BE2C (cell line): ENCODE data around the gene LRRC4C.

ENCODE experiments used
- DNase-seq: peaks from one replicate; pipeline ENCODE4 v3.0.0-alpha.2; 2020
- H3K27me3 ChIP-seq: fragments of 250-450 bp; sonication (Bioruptor Pico); 2 replicates; pipeline ENCODE4 v1.5.1; 2020; ENCODE audit warnings: mild to moderate bottlenecking
- H3K36me3 ChIP-seq: fragments of 250-450 bp; sonication (Bioruptor Pico); 2 replicates; pipeline ENCODE4 v1.5.1; 2020; ENCODE audit warnings: mild to moderate bottlenecking
- H3K4me1 ChIP-seq: fragments of 250-450 bp; sonication (Bioruptor Pico); 2 replicates; pipeline ENCODE4 v1.5.1; 2020
- H3K4me3 ChIP-seq: 2 replicates; pipeline ENCODE4 v1.5.1; 2011; ENCODE audit warnings: low read depth, low read length
- H3K9me3 ChIP-seq: fragments of 250-450 bp; sonication (Bioruptor Pico); 2 replicates; pipeline ENCODE4 v1.5.1; 2020
- TF ChIP-seq, protein P1 (sequence below): IDR thresholded peaks from 2 replicates; pipeline ENCODE4 v1.5.1; 2012; ENCODE audit warnings: mild to moderate bottlenecking, low read depth, low read length

LRRC4C gene

DNA sequence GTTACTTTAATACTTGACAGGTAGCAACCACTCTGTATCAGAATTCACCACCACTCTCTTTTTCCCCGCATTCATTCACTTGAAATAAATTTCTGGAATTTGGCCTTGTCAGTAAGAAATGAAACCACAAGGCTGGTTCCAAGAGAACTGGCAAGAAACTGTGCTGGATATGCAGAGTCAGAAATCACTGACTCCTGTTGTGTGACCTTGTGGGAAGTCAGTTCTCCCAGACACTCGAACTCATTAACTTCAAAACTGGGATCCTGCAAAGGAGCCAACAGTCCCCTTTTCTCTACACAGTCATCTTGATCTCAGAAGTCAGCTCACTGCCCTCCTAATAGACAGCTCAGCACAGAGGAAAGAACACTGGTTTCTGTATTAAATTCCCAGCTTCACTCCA lies 142.7 kb downstream of the LRRC4C start:
- H3K36me3 ChIP-seq, result no peaks in the 10 kb centered on the region
- TF ChIP-seq, protein P1, sequence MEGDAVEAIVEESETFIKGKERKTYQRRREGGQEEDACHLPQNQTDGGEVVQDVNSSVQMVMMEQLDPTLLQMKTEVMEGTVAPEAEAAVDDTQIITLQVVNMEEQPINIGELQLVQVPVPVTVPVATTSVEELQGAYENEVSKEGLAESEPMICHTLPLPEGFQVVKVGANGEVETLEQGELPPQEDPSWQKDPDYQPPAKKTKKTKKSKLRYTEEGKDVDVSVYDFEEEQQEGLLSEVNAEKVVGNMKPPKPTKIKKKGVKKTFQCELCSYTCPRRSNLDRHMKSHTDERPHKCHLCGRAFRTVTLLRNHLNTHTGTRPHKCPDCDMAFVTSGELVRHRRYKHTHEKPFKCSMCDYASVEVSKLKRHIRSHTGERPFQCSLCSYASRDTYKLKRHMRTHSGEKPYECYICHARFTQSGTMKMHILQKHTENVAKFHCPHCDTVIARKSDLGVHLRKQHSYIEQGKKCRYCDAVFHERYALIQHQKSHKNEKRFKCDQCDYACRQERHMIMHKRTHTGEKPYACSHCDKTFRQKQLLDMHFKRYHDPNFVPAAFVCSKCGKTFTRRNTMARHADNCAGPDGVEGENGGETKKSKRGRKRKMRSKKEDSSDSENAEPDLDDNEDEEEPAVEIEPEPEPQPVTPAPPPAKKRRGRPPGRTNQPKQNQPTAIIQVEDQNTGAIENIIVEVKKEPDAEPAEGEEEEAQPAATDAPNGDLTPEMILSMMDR, result no peak
- no peaks in the 10 kb centered on the region for H3K4me1 ChIP-seq
- no peaks in the 10 kb centered on the region for H3K9me3 ChIP-seq
- no peak for DNase-seq
- no peaks in the 10 kb centered on the region for H3K27me3 ChIP-seq
- H3K4me3 ChIP-seq, result no peak overlapping the region

DNA sequence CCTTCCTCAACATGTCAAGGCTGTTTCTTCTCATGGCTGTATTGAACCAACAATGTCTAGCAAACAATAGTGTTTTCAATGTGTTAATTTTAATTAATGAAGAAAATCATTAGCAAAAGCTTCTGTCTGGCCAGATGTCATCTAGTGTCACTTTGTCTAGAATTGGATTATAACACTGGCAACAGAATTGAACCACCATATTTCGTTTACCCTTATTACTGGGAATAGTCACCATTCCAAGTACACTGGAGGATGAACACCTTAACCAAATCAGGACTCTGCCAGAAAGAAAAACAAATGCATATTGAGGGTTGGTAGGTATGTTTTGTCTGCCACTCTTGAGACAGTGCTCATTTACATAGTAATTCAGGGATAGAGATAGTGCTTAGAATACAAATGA lies 146.2 kb downstream of the LRRC4C start:
- Histone ChIP-seq H3K4me1 (no peaks in the 10 kb centered on the region), H3K27me3 (no peaks in the 10 kb centered on the region), H3K9me3 (no peaks in the 10 kb centered on the region), H3K4me3 (no peak overlapping the region), H3K36me3 (no peaks in the 10 kb centered on the region)
- DNase-seq, result no peak
- TF ChIP-seq, protein P1, result no peak

DNA sequence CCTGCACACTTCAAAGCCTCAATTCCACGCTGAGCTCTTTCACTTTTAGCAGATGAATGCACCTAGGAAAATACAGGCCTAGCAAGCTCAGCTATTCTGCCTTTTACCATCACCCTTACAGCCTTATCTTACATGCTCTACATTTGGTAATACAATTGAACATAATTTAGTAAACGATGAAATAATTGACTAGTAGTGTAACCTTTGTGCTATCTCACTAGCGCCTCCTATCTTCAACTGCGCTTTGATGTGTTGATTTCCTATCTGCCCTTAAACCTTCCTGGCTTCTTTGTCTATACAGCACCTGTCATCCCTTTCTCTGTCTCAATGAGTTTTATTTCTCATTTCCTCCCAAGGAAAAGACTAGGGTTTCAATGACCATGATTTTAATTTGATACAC lies 149.7 kb downstream of the LRRC4C start:
- no peak overlapping the region for H3K4me3 ChIP-seq
- no peaks in the 10 kb centered on the region for H3K36me3 ChIP-seq
- no peaks in the 10 kb centered on the region for H3K4me1 ChIP-seq
- H3K27me3 ChIP-seq, result no peaks in the 10 kb centered on the region
- TF ChIP-seq, protein P1, result no peak
- H3K9me3 ChIP-seq, result no peaks in the 10 kb centered on the region
- no peak for DNase-seq

DNA sequence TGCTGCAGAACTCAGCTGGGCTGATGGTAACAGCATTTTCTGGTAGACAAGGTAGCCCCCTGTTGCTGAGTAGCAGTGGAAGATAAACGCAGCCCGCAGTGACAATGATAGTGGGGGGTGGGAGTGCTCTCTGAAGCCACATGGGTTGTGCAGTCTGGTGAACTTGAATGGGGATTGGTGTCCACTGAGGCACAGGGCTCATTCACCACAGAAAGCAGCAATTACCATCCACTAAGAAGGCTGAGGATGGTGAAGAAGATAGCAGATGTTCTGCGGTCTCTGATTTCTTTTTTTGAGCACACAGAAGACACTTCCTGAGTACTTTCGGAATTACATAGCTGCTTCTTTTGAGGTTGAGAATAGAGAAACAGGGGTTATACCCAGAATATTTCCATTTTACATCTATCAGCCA lies 150.3 kb downstream of the LRRC4C start:
- DNase-seq, result no peak
- Histone ChIP-seq H3K4me1 (no peaks in the 10 kb centered on the region), H3K9me3 (no peaks in the 10 kb centered on the region), H3K27me3 (no peaks in the 10 kb centered on the region), H3K4me3 (no peak overlapping the region), H3K36me3 (no peaks in the 10 kb centered on the region)
- TF ChIP-seq, protein P1, result no peak

DNA sequence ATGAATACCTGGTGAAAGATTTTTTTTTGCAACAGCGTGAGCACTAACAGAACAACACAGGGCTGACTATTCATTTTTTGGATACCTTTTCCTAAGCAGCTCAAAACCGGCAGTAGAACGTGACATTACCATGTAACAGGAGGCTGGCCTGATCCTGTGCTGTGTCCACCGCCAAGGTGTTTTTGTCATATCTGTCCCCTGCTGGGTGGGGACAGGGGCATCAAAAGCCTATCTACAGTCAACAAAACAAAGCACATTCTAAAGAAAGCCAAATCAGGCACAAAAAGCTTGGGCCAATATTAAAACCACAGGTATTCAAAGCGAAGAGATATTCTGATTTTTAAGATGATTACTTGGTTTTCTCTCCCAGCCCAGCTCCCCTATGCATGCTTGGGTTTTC lies 151.2 kb downstream of the LRRC4C start:
- Histone ChIP-seq H3K4me1 (no peaks in the 10 kb centered on the region), H3K9me3 (no peaks in the 10 kb centered on the region), H3K36me3 (no peaks in the 10 kb centered on the region), H3K4me3 (no peak overlapping the region), H3K27me3 (no peaks in the 10 kb centered on the region)
- DNase-seq, result no peak
- TF ChIP-seq, protein P1, result no peak

DNA sequence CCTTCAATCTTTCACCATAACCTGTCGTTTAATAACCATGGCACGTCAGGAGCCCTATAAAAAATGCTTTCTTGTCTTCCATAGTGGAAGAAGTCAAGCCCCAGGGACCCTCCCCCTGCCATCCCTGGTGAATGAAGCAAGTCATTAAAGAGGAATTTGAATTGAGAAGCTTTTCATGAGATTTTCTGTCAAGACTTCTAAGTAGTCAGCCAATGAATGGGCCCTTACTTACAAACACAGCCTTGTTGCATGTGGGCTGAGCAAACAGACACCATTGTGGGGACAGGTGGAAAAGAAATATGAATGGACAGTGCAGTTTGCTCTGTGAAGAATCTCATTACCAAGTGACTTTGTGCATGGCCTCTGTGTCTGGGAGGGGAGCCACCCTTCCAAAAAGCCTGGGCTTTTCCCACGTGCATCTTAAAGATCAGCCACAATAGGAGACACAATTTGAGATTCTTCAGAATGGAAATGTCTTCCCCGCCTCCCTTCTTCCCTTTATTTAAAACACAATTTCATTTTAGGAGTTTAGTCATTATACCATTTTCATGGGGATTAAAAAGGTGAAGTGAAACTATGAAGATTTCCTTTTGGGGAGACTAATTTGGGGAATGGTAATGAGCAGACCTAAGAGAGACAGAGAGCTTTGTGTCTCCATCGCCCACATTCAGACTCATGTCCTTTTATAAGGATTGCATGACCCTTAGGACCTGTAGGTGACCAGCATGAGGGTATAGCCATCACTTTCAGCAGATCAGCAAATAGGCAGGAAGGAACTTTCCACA lies 152.0 kb downstream of the LRRC4C start:
- DNase-seq, result no peak
- Histone ChIP-seq H3K4me1 (no peaks in the 10 kb centered on the region), H3K9me3 (no peaks in the 10 kb centered on the region), H3K27me3 (no peaks in the 10 kb centered on the region), H3K36me3 (no peaks in the 10 kb centered on the region), H3K4me3 (no peak overlapping the region)
- TF ChIP-seq, protein P1, result no peak
